Measurements from ENCODE around the gene FBXO38.

GRCh38 chr5:148395031-148395430 lies 11.3 kb downstream of the FBXO38 start:
- TF ChIP-seq CTCF (IDR thresholded peaks at IDR 0.05) (no peak), EZH2 (IDR thresholded peaks at IDR 0.05; ENCODE audit: borderline replicate concordance, insufficient read depth, low read depth, low read length, poor library complexity, severe bottlenecking) (no peak)
